ENCODE results near the gene SPTB. TPM values are rescaled to one million over a fixed set of nuclear protein-coding genes. Genes with fewer than 3 reads are reported as not detected.

SPTB gene
- total and polyA plus RNA-seq, 9 of the 15 experiments (the other 6 are each of a cell fraction or from before 2014, with no cell fraction given), result 0.21 to 45.9 (median 11.7) TPM

- Histone ChIP-seq H3K9me1 (ENCODE audit: control insufficient read depth, insufficient read depth, low read length) (no peaks in the 10 kb centered on the region), H3K27me3 (ENCODE audit: control insufficient read depth in 2 of 2, insufficient read depth in 2 of 2, low read length in 2 of 2) (peaks cover 28 to 49% of the 10 kb centered on the region in 2 experiments), H4K20me1 (replicated peaks; ENCODE audit: control insufficient read depth, insufficient read depth, low read length) (no peaks in the 10 kb centered on the region), H2AFZ (ENCODE audit: low read depth, low read length) (no peak overlapping the region), H3K27ac (ENCODE audit: extremely low read depth, low read depth, low read length) (no peak overlapping the region), H3K9me3 (replicated peaks; ENCODE audit: control insufficient read depth, insufficient read depth, low read depth, low read length) (no peaks in the 10 kb centered on the region), H3K36me3 (ENCODE audit: control insufficient read depth, insufficient read depth, low read length) (no peaks in the 10 kb centered on the region), H3K4me3 (no peak overlapping the region), H3K4me1 (replicated peaks in 1 of 2; ENCODE audit: control insufficient read depth in 2 of 2, insufficient read depth in 2 of 2, low read length in 2 of 2) (peaks cover 0 to 18% of the 10 kb centered on the region in 2 experiments; a peak in 2 of 5 replicates), H3K79me2 (ENCODE audit: control insufficient read depth, insufficient read depth, low read length) (no peaks in the 10 kb centered on the region), H3K4me2 (ENCODE audit: insufficient read depth, low read length) (no peak overlapping the region), H3K9ac (ENCODE audit: insufficient read depth in 1 of 2, low read depth in 2 of 2, low read length in 2 of 2) (no peak overlapping the region)
- no TSS peak for BruUV-seq (replicated peaks)
- TF ChIP-seq RREB1 (CRISPR knock-in tag; IDR thresholded peaks at IDR 0.05) (no peak), RBM15 (IDR thresholded peaks at IDR 0.05; ENCODE audit: insufficient read depth, low read length) (no peak), POLR3G (IDR thresholded peaks at IDR 0.05; ENCODE audit: extremely low read depth, insufficient read length, insufficient replicate concordance) (no peak), ZFPM2 (CRISPR knock-in tag; IDR thresholded peaks at IDR 0.05) (no peak)
- in situ Hi-C loops (cut with MboI) (no loop called here), intact Hi-C loops (cut with micrococcal nuclease) (no loop called here)
- ATAC-seq (no peak; the same call in 2 of the 3 replicates), DNase-seq (ENCODE audit: extremely low read depth in 1 of 4, low spot score in 3 of 4) (no peak), FAIRE-seq (no peak)
- 7% methylated on average over 21 of the region's 25 CpGs for WGBS (ENCODE audit: insufficient coverage, low coverage, missing lambda C conversion rate)
- CTCF ChIA-PET (ENCODE audit: low intra/inter-chr PET ratio), result no interaction called here
- POLR2A ChIA-PET, result interaction anchor here (1.5 kb wide), 1 partner anchor 212 kb away, joined by 5 read pairs; the partner anchor contains the start of gene CHURC1
Observed at GRCh38 chr14:64702493-64703394, 177.0 kb downstream of the SPTB start.

All from K562 (cell line).